KMS-11 (cell line): Measurements from ENCODE around the gene TOB2.
A peak's percentile ranks its signal among the peaks of the same experiment; 100 is the strongest.

Experiments used
- H2AFZ ChIP-seq: fragments of 200-600 bp; sonication (generic); 2 replicates; pipeline ENCODE4 v1.6.1; 2016; ENCODE audit warnings: antibody characterized with exemption, mixed run types, low read depth
- H3K27ac ChIP-seq: fragments of 200-600 bp; sonication (generic); 2 replicates; pipeline ENCODE4 v1.6.1; 2016; ENCODE audit warnings: mild to moderate bottlenecking, mixed run types
- H3K27me3 ChIP-seq: fragments of 200-600 bp; sonication (generic); 2 replicates; pipeline ENCODE4 v1.6.1; 2017; ENCODE audit warnings: mild to moderate bottlenecking, low read depth, mixed run types, moderate library complexity; ENCODE audit not compliant: insufficient read depth
- H3K36me3 ChIP-seq: fragments of 200-600 bp; sonication (generic); 2 replicates; pipeline ENCODE4 v1.6.1; 2017; ENCODE audit warnings: mild to moderate bottlenecking, mixed run types; ENCODE audit not compliant: insufficient read depth
- H3K4me1 ChIP-seq: fragments of 200-600 bp; sonication (generic); 2 replicates; pipeline ENCODE4 v1.6.1; 2016; ENCODE audit warnings: mild to moderate bottlenecking, low read depth, mixed run types; ENCODE audit not compliant: poor library complexity, severe bottlenecking
- H3K4me2 ChIP-seq: fragments of 200-600 bp; sonication (generic); 2 replicates; pipeline ENCODE4 v1.7.0; 2016; ENCODE audit warnings: mild to moderate bottlenecking, mixed run types
- H3K4me3 ChIP-seq: fragments of 200-600 bp; sonication (generic); IDR thresholded peaks from 2 replicates; pipeline ENCODE4 v1.6.1; 2017; ENCODE audit warnings: low read depth, low read length, mixed read lengths; ENCODE audit not compliant: insufficient read depth
- H3K79me2 ChIP-seq: fragments of 200-600 bp; sonication (generic); 2 replicates; pipeline ENCODE4 v1.6.1; 2016; ENCODE audit warnings: low read depth, mixed run types; ENCODE audit not compliant: insufficient read depth
- H3K9ac ChIP-seq: fragments of 200-600 bp; sonication (generic); 2 replicates; pipeline ENCODE4 v1.6.1; 2016; ENCODE audit warnings: mild to moderate bottlenecking, mixed run types
- H4K20me1 ChIP-seq: fragments of 200-600 bp; sonication (generic); 2 replicates; pipeline ENCODE4 v1.6.1; 2016; ENCODE audit warnings: mild to moderate bottlenecking, mixed run types; ENCODE audit not compliant: insufficient read depth
- TF ChIP-seq, protein P1 (sequence below): fragments of 200-600 bp; sonication (generic); conservative IDR thresholded peaks from 2 replicates; pipeline ENCODE4 v1.6.1; 2017; ENCODE audit warnings: low read depth, mild to moderate bottlenecking, antibody characterized with exemption, low read length, moderate library complexity, mixed read lengths

Gene TOB2, protein sequence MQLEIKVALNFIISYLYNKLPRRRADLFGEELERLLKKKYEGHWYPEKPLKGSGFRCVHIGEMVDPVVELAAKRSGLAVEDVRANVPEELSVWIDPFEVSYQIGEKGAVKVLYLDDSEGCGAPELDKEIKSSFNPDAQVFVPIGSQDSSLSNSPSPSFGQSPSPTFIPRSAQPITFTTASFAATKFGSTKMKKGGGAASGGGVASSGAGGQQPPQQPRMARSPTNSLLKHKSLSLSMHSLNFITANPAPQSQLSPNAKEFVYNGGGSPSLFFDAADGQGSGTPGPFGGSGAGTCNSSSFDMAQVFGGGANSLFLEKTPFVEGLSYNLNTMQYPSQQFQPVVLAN

DNA sequence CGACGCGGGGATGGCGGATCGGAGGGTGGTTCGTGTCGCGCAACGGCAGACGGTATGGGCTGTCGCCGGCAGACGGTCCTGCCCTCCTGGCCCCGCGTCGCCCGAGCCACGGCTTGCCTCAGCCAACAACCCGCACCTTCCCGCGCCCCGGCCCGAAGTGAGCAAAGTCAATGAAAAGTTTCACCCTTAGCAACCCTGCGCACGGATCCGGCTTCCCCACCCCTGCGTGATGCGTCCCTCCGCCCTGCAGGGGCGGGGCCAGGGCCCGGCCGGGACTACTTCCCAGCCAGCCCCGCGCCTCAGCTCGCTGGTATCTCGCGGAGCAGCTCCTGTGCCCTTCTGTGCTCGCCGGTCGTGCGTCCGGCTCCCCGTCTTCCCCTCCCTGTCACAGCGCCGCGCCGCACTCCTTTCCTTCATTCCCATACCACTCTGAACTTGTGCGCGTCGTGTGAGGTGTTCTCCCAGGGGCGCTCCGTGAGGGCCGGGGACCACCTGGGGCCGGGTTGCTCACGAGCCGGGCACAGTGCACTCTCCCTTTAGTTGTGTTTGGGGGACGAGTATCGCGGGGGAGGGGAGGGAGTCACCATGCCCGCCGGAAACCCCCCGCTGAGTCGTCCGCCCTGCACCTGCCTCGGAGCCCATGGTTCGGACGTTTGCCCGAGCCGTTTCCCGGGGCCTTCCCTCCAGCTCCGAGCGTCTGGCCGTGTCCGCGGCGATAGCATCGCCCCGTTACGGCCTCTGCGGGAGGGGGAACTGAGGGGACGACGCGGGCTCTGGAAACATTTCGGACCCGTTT lies at the start of gene TOB2:
TOB2 (minus strand) TSS at position 163 of the 796 bp plus-strand sequence. CDS start 9,456 bp downstream, outside the sequence.
- no peaks in the 10 kb centered on the region; the same call in 1 of the 2 replicates for H4K20me1 ChIP-seq
- H3K27me3 ChIP-seq, result no peaks in the 10 kb centered on the region
- peak within 1 kb of the TSS; percentile 90 for H3K4me2 ChIP-seq
- TF ChIP-seq, protein P1, sequence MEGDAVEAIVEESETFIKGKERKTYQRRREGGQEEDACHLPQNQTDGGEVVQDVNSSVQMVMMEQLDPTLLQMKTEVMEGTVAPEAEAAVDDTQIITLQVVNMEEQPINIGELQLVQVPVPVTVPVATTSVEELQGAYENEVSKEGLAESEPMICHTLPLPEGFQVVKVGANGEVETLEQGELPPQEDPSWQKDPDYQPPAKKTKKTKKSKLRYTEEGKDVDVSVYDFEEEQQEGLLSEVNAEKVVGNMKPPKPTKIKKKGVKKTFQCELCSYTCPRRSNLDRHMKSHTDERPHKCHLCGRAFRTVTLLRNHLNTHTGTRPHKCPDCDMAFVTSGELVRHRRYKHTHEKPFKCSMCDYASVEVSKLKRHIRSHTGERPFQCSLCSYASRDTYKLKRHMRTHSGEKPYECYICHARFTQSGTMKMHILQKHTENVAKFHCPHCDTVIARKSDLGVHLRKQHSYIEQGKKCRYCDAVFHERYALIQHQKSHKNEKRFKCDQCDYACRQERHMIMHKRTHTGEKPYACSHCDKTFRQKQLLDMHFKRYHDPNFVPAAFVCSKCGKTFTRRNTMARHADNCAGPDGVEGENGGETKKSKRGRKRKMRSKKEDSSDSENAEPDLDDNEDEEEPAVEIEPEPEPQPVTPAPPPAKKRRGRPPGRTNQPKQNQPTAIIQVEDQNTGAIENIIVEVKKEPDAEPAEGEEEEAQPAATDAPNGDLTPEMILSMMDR, result no peak
- peaks cover 29% of the 10 kb centered on the region for H3K4me1 ChIP-seq
- no peaks in the 10 kb centered on the region for H3K36me3 ChIP-seq
- peak within 1 kb of the TSS; percentile 97 for H3K27ac ChIP-seq
- peaks cover 55% of the 10 kb centered on the region for H3K79me2 ChIP-seq
- peak within 1 kb of the TSS; percentile 99 for H3K9ac ChIP-seq
- H2AFZ ChIP-seq, result peak within 1 kb of the TSS; percentile 59
- no peak within 1 kb of the TSS for H3K4me3 ChIP-seq

DNA sequence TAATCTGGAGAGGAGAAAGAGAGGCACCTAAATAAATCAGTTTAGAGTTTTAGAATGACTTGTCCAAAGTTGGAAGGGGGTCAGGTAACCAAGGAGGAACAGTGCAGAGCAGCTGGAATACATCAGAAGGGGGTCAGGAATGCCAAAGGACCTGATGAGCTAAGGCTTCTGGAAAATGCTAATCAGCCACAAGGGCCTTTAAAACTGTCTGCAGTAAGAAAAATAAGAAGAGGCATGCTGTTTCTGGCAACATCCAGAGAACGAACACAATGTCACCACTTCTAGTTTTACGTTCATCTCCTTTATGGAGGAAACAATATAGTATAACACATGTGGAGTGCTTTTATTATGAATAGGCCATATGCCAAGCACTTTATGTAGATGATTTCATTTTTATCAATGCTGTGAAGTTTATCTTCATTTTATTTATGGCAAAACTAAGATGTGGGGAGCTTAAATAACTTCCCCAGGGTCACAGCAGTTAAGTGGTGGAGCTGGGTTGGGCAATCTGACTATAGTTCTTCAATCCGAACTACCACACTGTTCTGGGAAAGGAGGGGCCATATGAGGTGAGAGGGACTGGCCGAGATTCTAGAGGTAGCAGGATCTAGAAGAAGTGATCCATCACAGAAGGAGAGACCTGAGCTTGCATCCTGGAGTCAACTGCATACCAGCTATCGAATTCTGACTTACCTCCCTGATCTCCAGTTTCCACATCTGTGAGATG lies 44.9 kb upstream of the TOB2 start:
- Histone ChIP-seq H3K4me1 (peaks cover 4% of the 10 kb centered on the region), H3K79me2 (peaks cover 88% of the 10 kb centered on the region), H2AFZ (no peak overlapping the region), H3K36me3 (no peaks in the 10 kb centered on the region), H3K4me3 (no peak overlapping the region), H3K27ac (no peak overlapping the region), H3K4me2 (no peak overlapping the region), H4K20me1 (0 out of 2 replicates have a peak, but pooled peaks cover 3% of the 10 kb centered on the region), H3K9ac (no peak overlapping the region), H3K27me3 (no peaks in the 10 kb centered on the region)
- TF ChIP-seq, protein P1, result no peak

DNA sequence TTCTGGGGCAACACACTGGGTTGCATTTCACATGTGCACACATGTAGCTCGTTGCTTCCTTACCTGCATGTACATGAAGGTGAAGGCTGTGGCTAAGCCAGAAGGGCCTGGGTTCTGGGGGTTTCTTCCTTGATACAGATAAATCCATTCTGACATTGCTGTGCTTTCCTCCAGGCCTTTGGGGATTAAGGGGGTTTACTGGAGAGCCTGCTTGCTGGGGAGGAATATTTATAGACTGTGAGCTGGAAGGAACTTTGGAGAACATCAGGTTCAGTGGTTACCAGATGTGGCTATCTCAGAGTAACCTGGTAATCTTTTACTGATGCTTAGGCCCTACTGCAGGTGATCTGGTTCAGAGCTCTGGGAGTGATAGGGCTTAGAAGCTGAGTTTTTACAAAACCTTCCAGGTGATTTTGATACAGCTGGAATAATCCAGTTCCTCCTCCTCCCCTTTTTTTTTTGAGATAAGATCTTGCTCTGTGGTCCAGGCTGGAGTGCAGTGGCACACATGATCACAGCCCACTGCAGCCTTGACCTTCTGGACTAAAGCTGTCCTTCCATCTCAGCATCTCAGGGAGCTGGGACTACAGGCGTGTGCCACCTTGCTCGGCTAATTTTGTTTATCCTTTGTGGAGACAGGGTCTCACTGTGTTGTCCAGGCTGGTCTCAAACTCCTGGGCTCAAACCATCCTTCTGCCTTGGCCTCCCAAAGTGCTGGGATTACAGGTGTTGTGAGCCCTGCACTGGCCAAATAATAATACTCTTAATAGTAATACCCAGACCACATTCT lies 42.2 kb upstream of the TOB2 start:
- Histone ChIP-seq H3K79me2 (peaks cover 91% of the 10 kb centered on the region), H3K4me3 (no peak overlapping the region), H3K27me3 (no peaks in the 10 kb centered on the region), H3K27ac (no peak overlapping the region), H3K9ac (no peak overlapping the region), H3K4me2 (no peak overlapping the region), H3K36me3 (no peaks in the 10 kb centered on the region), H3K4me1 (peaks cover 13% of the 10 kb centered on the region), H4K20me1 (peaks cover 9% of the 10 kb centered on the region; the same call in 1 of the 2 replicates), H2AFZ (no peak overlapping the region)
- TF ChIP-seq, protein P1, result no peak

DNA sequence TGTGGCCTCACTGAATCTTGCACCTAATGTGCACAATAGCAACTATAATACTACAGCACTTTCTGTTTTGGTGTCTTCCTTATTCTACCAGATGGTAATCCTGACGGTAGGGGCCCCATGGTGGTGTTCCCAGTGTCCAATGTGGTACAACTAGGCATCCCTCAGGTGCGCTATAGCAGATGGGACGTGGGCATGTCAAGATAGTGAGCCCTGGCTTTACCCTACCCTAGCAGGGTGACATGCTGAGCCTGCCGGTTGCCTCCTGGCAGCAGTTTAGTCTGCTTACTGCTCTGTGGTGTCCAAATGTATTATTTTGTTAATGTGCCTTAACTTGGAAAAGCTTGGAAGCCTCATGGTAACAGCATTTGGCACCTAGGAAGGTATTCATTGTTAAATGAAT lies 41.5 kb upstream of the TOB2 start:
- TF ChIP-seq, protein P1, result no peak
- no peaks in the 10 kb centered on the region for H3K36me3 ChIP-seq
- H3K4me3 ChIP-seq, result no peak overlapping the region
- H3K79me2 ChIP-seq, result peaks cover 91% of the 10 kb centered on the region
- H2AFZ ChIP-seq, result no peak overlapping the region
- no peak overlapping the region for H3K4me2 ChIP-seq
- H3K4me1 ChIP-seq, result peaks cover 20% of the 10 kb centered on the region
- no peak overlapping the region for H3K9ac ChIP-seq
- no peaks in the 10 kb centered on the region for H3K27me3 ChIP-seq
- peaks cover 9% of the 10 kb centered on the region; the same call in 1 of the 2 replicates for H4K20me1 ChIP-seq
- no peak overlapping the region for H3K27ac ChIP-seq
